Testis (tissue), 2 donors: ENCODE results near the gene EXOC4.

ENCODE experiments used
- CTCF ChIP-seq, 3 experiments: fragments of 450-650 bp in 2 of 3; fragments of 200-600 bp in 1 of 3; sonication (generic) in 1 of 3; IDR thresholded peaks; one replicate each; pipeline ENCODE4 v1.5.1; 2016 to 2019; ENCODE audit warnings: antibody characterized with exemption in 3 of 3, mild to moderate bottlenecking in 2 of 3, moderate library complexity in 1 of 3
- POLR2A ChIP-seq: fragments of 450-650 bp; IDR thresholded peaks from one replicate; pipeline ENCODE4 v1.6.1; 2017; ENCODE audit warnings: antibody characterized with exemption, mild to moderate bottlenecking, moderate library complexity

- TF ChIP-seq CTCF (IDR thresholded peaks at IDR 0.05), result no peak
- TF ChIP-seq POLR2A, result no peak
Measured at GRCh38 chr7:133786401-133786937, 533.6 kb downstream of the EXOC4 start.
